Gastroesophageal sphincter (tissue), 4 donors: ENCODE data around the gene AFDN. TPM values are rescaled to one million over a fixed set of nuclear protein-coding genes. Genes with fewer than 3 reads are reported as not detected.

Experiments used
- ATAC-seq: fragments of 150-250 bp; one replicate; pipeline ENCODE4 v1.9.1; 2016; ENCODE audit warnings: mild to moderate bottlenecking, moderate library complexity
- H3K27ac ChIP-seq, 4 donors: fragments of 200-600 bp; sonication (generic) in 3 of 4; 1 replicate in 3 of 4; 2 replicates in 1 of 4; pipeline ENCODE4 v1.5.1; 2016 to 2019
- H3K27me3 ChIP-seq: fragments of 200-600 bp; sonication (generic); one replicate; pipeline ENCODE4 v1.5.1; 2019
- H3K36me3 ChIP-seq, 2 donors: fragments of 200-600 bp; sonication (generic); one replicate each; pipeline ENCODE4 v1.5.1; 2019; ENCODE audit warnings: control low read depth in 1 of 2
- H3K4me1 ChIP-seq, 3 donors: fragments of 200-600 bp; sonication (generic); 1 replicate in 2 of 3; 2 replicates in 1 of 3; pipeline ENCODE4 v1.5.1; 2016 to 2019; ENCODE audit warnings: control low read depth in 2 of 3
- H3K4me3 ChIP-seq, 2 donors: fragments of 200-600 bp; sonication (generic); one replicate each; pipeline ENCODE4 v1.5.1; 2019; ENCODE audit warnings: mild to moderate bottlenecking in 1 of 2, moderate library complexity in 1 of 2
- H3K9me3 ChIP-seq, 3 donors: fragments of 200-600 bp; sonication (generic); one replicate each; pipeline ENCODE4 v1.5.1; 2017 to 2019; ENCODE audit warnings: control low read depth in 2 of 3
- CTCF ChIP-seq, 4 experiments: fragments of 200-600 bp in 2 of 4; fragments of 450-650 bp in 2 of 4; sonication (generic) in 1 of 4; IDR thresholded peaks; one replicate each; pipeline ENCODE4 v1.5.1; 2017 to 2019; ENCODE audit warnings: antibody characterized with exemption in 4 of 4, mild to moderate bottlenecking in 2 of 4, moderate library complexity in 2 of 4
- EP300 ChIP-seq: sonication (generic); formaldehyde crosslinking; IDR thresholded peaks from one replicate; pipeline ENCODE4 v1.6.1; 2017; ENCODE audit warnings: antibody characterized with exemption, mild to moderate bottlenecking
- POLR2A ChIP-seq, 2 donors: fragments of 450-650 bp; IDR thresholded peaks; one replicate each; pipeline ENCODE4 v1.6.1; 2017; ENCODE audit warnings: antibody characterized with exemption in 2 of 2, mild to moderate bottlenecking in 2 of 2, moderate library complexity in 1 of 2
- POLR2AphosphoS5 ChIP-seq: sonication (generic); formaldehyde crosslinking; IDR thresholded peaks from one replicate; pipeline ENCODE4 v1.6.1; 2017; ENCODE audit warnings: antibody characterized with exemption
- WGBS, 2 donors: methylation state at CpG; one replicate each; pipeline ENCODE4 v1.1.5; 2018; ENCODE audit warnings: low coverage in 1 of 2; 5-methylcytosine and 5-hydroxymethylcytosine counted together
- total RNA-seq, 4 donors: library from RNA; depleted of rRNA; stranded (reverse); fragments of >200 nt; gene quantifications; one replicate each; pipeline ENCODE4 v1.1.0, GENCODE V29; 2016

AFDN gene
- total RNA-seq, 4 donors from 2014 or later: 60.7 to 98.4 (median 79.7) TPM

- ATAC-seq: no peak
- no peaks in the 10 kb centered on the region for H3K27me3 ChIP-seq
- 84 to 93% methylated on average over 5 of the region's 25 CpGs for WGBS, 2 donors
- H3K4me1 ChIP-seq: no peaks in the 10 kb centered on the region
- no peaks in the 10 kb centered on the region for H3K9me3 ChIP-seq
- no peak overlapping the region for H3K4me3 ChIP-seq
- H3K27ac ChIP-seq: no peak overlapping the region
- H3K36me3 ChIP-seq: no peaks in the 10 kb centered on the region
- TF ChIP-seq EP300 (no peak), CTCF (IDR thresholded peaks at IDR 0.05) (no peak), POLR2AphosphoS5 (no peak), POLR2A (IDR thresholded peaks at IDR 0.05) (no peak)
Measured at GRCh38 chr6:167815296-167815980, 11.3 kb upstream of the AFDN start.

- Histone ChIP-seq H3K36me3 (no peaks in the 10 kb centered on the region), H3K9me3 (no peaks in the 10 kb centered on the region), H3K4me1 (no peaks in the 10 kb centered on the region), H3K27me3 (no peaks in the 10 kb centered on the region), H3K4me3 (no peak overlapping the region), H3K27ac (no peak overlapping the region)
- WGBS, 2 donors: 67 to 80% methylated on average over 1 of the region's 4 CpGs
- no peak for ATAC-seq
- TF ChIP-seq CTCF (IDR thresholded peaks at IDR 0.05) (no peak), EP300 (no peak)
Measured at GRCh38 chr6:167817016-167817415, 9.7 kb upstream of the AFDN start.

- 75 to 80% methylated on average over 1 of the region's 1 CpG for WGBS, 2 donors
- TF ChIP-seq POLR2A (IDR thresholded peaks at IDR 0.05): no peak
- TF ChIP-seq POLR2AphosphoS5: no peak
- TF ChIP-seq CTCF (IDR thresholded peaks at IDR 0.05): no peak
- TF ChIP-seq EP300: no peak
Measured at GRCh38 chr6:167817729-167818128, 9.0 kb upstream of the AFDN start.

GRCh38 chr6:167819576-167819975, 7.1 kb upstream of the AFDN start:
- 61 to 65% methylated on average over 4 to 10 of the region's 11 CpGs for WGBS, 2 donors
- no peak for TF ChIP-seq POLR2AphosphoS5
- no peak for TF ChIP-seq EP300
- no peak for TF ChIP-seq CTCF (IDR thresholded peaks at IDR 0.05)
- TF ChIP-seq POLR2A (IDR thresholded peaks at IDR 0.05): no peak
- Histone ChIP-seq H3K4me3 (no peak overlapping the region), H3K9me3 (no peaks in the 10 kb centered on the region), H3K4me1 (peaks cover 0 to under 1% (median 0%) of the 10 kb centered on the region in 3 donors), H3K36me3 (no peaks in the 10 kb centered on the region), H3K27ac (no peak overlapping the region), H3K27me3 (no peaks in the 10 kb centered on the region)
- no peak for ATAC-seq

More at GRCh38 chr6:167817729-167818128, 9.0 kb upstream of the AFDN start:
- Histone ChIP-seq H3K27me3 (no peaks in the 10 kb centered on the region), H3K4me1 (no peaks in the 10 kb centered on the region), H3K27ac (no peak overlapping the region), H3K36me3 (no peaks in the 10 kb centered on the region), H3K9me3 (no peaks in the 10 kb centered on the region), H3K4me3 (no peak overlapping the region)
- ATAC-seq: no peak

GRCh38 chr6:167820681-167821080, 6.0 kb upstream of the AFDN start:
- H3K9me3 ChIP-seq: no peaks in the 10 kb centered on the region
- WGBS, 2 donors: 91 to 100% methylated on average over 5 of the region's 7 CpGs

More at GRCh38 chr6:167820681-167821080, 6.0 kb upstream of the AFDN start:
- no peak overlapping the region for H3K4me3 ChIP-seq
- TF ChIP-seq EP300: no peak
- TF ChIP-seq POLR2AphosphoS5: no peak
- TF ChIP-seq CTCF (IDR thresholded peaks at IDR 0.05): no peak
- TF ChIP-seq POLR2A (IDR thresholded peaks at IDR 0.05): no peak
- no peak for ATAC-seq
- H3K27me3 ChIP-seq: no peaks in the 10 kb centered on the region
- H3K27ac ChIP-seq: no peak overlapping the region
- H3K36me3 ChIP-seq: no peaks in the 10 kb centered on the region
- peaks cover 0 to 12% (median 0%) of the 10 kb centered on the region in 3 donors for H3K4me1 ChIP-seq
